Measurements from ENCODE around the gene SDE2.
"Not testable (repeated sequence)": the region's sequence is repeated elsewhere in the genome, so short reads cannot be mapped to it uniquely, and the experiment has no call there.

The SDE2 gene

DNA sequence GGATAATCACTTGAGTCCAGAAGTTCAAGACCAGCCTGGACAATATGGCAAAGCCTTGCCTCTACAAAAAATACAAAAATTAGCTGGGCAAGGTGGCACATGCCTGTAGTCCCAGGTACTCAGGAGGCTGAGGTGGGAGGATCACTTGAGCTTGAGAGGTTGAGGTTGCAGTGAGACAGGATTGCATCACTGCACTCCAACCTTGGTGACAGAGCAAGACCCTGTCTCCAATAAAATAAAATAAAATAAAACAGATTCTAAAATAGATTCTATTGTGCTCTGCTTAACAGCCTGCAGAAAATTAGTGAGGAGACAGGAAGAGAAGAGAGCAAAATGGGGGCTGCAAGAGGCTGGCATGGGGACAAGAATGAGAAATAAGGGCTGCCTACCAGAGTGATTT, 7.5 kb upstream of the SDE2 start:
- DNase-seq (ENCODE audit: low read depth), result no peak

DNA sequence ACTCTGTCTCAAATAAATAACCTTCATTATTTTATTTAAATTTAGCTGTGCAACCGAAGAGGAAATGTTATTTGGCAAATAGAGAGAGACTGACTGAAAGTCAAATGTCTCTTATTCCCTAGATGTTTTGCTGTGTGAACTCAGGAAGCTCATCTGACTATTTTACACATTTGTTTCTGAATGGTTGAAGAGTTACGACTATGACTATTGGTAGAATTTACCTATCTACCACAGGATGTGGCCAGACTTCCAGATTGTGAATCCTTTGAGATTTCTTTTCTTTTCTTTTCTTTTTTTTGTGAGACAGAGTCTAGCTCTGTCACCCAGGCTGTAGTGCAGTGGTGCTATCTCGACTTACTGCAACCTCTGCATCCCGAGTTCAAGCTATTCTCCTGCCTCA, 5.3 kb upstream of the SDE2 start:
- DNase-seq (ENCODE audit: low read depth), result no peak

DNA sequence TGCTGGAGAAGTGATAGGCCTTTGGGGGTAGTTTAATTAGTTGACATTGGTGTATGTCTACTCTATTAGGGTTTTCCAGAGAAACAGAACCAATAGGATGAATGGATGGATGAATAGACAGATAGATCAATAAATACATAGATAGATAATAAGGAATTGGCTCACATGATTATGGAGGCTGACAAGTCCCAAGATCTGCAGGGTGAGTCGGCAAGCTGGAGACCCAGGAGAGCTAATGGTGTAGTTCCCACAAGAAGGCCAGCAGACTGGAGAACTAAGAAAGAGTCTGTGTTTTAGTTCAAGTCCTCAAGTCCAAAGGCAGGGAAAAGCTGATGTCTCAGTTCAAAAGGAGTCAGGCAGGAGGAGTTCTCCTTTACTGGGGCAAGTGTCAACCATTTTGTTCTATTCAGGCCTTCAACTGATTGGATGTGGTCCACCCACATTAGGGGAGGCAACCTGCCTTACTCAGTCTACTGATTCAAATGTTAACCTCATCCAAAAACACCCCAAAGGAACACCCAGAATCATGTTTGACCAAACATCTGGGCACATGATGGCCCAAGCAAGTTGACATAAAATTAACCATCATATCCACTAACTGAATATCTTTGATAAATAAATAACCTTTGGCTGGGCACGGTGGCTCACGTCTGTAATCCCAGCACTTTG, 4.5 kb upstream of the SDE2 start:
- no peak for DNase-seq (ENCODE audit: low read depth)

DNA sequence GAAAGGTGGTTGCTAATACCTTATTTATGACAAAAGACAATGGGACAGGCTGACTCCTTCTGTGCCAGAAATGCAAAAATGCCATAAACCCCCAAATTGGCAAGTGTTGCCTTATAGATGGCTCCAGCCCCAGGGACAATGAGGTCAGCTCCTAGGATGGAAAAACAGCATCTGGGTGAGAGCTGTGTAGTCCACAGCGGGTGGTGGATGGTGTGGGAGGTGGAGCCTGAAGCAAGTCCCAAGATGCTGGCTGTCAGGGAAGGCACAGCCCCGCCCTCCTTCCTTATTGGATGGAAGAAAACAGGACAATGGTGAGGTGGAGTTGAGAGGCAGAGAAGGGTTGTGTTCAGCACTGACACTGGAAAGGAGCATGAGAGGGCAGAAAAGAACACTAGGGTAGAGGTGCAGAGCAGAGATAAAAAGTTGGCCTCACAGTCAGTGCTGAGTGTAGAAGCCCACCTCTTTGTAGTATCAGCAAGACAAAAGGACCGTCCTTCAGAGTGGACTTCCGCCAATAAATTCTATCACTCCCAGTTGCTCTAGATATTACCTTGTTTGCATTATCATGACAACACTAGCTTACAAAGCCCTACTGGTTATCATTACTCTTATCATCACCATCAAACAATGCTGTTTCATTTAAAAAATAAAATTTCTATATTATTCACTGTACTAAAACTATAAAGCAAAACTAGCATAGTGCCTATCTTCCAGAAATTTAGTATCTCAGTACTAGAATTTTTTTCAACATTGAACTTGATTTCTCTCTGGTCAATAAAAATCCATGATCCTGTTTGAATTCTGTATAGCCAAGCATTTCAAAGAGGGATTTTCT, 3.7 kb upstream of the SDE2 start:
- no peak for DNase-seq (ENCODE audit: low read depth)

DNA sequence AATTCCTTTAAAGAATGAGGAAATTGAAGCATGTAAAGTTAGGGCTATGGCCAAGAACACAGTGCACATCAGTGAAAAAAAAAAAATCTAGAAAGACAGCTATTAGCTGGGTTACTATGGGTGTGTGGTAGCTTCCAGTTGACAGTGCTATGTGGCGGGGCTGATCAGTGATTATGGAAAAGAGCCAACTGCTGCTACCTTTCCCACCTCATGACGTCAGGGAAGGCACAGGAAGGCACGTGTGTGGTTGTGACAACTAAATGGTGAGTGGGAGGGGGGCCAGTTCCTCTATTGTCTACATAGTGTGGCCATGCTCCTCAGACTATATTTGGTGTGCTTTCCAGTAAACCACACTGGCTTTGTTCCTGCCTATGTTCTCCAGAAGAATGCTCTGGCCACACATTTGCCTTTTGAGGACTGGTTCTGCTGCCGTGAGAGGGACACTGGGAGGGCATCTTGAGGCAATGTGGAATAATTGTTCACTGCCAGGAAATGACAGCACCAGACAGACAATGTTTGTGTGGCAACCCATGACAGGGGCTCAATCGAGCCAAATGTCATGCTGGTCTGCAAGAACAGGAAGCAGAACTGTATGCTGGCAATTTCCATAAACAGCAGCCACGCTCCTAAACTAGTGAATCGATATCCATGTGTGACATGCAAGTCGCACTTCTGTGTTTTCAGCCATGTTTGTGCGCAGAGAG, 3.0 kb upstream of the SDE2 start:
- peak; percentile 12 for DNase-seq (ENCODE audit: low read depth)

DNA sequence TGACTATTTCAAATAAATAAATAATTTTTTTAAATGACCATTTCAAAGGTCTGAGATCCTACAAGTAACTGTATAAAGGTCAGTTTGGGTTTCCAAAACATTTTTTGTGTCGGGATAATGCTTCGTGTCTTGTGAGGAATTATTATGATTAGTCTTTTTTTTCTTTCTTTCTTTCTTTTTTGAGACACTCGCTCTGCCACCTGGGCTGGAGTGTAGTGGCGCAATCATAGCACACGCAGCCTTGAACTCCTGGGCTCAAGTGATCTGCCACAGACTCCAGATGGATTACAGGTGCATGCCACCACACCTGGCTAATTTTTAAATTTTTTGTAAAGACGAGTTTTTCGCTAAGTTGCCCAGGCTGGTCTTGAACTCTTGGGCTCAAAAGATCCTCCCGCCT, 1.9 kb upstream of the SDE2 start:
- no peak for DNase-seq (ENCODE audit: low read depth)

DNA sequence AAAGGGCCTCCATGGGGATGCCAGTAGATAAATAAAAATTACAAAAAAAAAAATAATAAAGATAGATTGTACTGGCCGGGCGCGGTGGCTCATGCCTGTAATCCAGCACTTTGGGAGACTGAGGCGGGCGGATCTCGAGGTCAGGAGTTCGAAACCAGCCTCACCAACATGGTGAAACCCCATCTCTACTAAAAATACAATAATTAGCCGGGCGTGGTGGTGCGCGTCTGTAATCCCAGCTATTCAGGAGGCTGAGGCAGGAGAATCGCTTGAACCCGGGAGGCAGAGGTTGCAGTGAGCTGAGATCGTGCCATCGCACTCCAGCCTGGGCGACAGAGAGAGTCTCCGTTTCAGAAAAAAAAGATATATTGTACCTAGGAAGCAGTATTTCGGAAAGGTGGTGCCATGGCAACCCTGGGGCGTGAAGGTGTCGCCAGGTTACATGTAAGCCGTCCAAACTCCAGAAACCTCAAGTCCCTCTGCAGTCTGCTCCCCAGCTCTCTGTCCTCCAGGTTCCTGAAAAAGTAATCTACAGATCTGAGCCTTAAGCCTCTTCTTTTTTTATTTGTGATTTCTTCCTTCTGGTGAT, 1.4 kb upstream of the SDE2 start:
- DNase-seq (ENCODE audit: low read depth), result not testable (repeated sequence)

DNA sequence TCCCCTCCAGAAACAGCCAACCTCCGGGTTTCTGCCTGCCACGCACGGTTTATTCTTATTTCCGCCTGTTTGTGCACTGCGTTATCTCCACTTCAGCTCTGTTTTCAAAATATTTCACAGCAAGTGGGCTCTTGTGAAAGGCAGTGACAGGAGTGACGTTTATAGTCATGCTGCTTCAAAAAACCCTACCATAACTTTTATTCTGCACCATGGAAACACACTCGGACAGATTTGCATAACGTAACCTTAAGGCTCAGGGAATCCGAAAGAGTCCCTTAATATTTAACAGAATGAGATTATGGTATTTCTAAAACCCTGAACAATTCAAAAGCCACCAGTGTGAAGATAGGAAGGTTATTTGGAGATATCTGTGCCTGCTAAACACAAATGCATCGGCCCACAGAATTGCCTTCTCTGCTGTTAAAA, 782 bp upstream of the SDE2 start:
- DNase-seq (ENCODE audit: low read depth), result peak; percentile 14

DNA sequence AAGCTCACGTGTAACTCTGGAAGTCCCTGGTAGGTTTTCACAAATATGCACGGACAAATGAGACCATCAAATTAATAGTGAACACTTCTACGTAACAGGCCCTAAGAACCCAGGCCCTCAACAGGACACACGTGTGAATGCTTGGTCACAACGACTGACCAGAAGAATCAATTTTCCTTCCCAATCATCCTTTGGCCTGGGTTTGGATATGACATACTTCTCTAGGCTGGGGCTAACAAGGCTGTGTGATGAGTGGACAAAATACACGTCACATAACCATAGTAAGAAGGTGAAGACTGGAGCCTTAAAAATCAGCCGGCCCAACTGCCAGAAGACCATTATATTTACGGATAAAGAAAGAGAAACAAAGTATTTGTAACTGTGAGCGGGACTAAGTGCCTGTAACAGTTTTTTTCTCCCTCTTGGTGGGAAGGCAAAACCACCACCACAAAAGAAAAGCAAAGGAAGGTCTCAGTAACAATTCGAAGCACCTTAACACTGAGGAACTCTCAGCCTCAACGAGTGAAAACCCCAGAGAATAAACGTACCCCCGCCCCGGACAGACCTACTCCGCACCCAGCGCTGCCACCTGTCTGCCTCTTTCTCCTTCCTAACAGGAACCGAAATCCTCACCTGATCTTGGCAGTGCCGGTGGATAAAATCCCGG, 450 bp downstream of the SDE2 start:
- DNase-seq (ENCODE audit: low read depth), result no peak

DNA sequence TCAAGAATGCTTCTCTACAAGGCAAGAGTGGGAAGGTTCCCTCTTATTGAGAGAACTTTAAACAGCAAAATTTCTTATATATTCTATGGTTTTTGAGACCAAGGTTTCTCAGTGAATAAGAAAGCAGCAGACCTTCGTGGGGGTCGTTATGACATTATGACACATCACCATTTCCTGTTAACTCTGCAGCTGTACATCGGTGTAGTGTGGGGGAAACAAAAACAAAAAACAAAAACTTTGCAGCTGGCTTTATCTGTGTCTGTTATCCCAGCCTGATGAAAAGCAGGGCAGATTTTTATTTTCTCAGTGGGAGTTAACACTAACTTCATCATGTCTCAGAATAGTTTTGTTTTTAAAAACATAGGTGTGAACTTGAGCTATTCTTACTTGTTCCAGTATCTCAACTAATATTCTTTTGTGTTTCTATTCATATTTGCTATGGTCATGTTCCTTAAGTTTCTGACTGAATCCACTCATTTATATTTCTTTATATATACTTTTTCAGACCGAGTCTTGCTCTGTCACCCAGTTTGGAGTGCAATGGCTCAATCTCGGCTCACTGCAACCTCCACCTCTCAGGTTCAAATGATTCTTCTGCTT, 2.1 kb downstream of the SDE2 start:
- DNase-seq (ENCODE audit: low read depth), result no peak

DNA sequence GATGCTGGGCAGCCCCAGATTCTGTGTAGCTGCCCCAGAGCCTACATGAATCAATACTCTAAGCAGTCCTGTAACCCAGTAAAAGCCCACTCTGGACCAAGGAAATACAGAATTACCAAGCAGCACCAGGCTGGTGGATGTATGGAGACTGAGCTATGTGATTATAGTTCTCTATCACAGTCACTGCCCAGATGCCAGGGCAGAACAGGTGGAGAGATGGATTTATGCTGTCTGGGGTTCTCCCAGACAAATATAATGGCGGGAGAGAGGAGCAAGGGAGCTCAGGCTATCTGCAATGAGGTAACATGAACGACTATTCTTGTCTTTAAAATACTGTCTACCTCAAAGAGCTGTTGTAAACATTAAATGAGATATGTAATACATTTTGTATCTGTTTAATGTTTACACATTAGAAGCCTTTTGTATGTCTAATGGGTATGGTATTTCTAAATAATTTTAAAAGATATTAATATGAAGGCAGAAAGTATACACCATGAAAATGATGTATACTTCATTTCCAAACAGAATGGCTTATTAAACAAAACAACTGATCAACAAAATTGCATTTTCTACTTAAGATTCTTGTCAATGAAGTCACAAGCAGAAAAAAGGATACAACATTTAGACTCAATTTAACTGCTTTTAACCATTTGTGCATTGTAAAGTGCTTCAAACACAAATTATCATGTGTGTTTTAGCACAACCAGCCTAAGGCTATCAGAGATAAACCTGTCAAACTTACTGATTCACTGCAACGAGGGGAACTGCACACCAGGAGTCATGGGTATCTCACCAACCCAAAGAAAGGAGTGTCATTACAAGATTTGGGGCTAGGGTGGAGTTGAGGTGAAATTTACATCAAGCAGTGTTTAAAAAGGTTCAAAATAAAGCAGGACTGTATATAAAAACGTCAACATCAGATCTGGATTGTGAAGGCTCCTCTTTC, 3.0 kb downstream of the SDE2 start:
- no peak for DNase-seq (ENCODE audit: low read depth)

DNA sequence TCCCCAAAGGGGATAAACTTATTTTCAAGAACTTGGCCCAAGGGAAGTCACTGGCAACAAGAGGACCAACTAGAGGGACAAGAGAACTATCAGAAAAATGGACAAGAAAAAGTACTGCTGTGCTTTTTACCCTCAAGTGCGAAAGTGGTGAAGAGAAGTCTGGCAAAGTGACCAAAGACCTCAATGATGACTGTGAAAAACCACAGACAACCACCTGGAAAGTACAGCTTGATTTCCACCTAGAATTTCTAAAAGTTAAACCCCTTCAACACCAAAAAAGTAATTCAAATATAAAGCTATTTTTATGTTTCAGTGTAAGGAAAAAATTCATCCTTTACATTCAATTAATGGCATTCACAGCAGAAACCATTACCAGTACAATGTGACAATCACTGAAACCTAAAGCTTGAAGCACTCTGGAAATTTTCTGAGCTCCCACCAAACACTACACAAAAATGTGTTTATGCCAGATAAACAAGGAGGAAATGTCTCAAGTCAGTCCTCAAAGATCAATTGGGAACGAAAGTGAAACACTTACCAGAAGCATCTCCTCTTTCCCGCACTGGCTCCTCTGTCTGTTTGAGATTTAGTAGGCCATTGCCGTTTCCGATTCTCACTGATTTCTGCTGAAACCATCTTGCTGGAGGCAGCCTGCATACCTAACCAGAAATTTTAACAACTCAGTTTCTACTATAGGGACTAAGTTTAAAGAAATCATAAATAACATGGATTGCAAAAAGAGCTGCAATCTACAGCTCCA, 8.3 kb downstream of the SDE2 start:
- DNase-seq (ENCODE audit: low read depth), result no peak

DNA sequence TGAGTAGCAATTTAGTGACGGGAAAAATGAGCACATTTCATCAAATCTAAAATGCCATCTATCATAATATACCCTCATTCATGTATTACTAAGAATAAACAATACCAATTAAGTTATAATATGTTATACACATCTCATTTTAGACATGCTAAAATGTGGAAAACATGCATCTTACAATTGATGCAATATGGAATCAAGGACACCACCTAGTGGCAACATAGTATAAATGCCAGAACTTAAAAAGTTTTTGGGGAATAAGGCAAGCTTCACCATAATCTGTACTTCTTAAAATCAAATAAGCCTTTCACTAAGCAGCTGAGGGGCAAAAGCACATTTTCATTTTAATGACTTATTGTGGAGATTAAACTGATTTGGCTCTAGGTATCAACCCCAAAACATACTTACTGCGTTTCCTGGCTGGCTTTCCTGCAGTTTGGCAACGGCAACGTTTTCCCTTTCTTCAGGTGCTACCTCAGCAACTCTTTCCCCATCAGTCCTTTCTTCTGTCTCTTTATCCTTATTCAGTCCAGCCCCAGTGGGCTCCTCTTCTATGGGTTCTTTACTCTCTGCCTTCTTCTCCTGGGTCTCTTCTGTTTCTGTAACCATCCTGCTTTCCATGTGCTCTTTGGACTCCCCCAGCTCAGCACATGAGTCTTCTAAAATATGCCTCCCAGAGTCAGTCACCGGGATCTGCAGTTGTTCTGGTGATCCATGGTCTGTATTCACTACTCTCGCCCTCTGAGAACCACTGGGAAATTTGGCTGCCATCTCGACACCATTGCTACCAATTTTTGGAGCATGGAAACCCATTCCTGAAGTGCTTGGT, 11.4 kb downstream of the SDE2 start:
- DNase-seq (ENCODE audit: low read depth), result no peak

DNA sequence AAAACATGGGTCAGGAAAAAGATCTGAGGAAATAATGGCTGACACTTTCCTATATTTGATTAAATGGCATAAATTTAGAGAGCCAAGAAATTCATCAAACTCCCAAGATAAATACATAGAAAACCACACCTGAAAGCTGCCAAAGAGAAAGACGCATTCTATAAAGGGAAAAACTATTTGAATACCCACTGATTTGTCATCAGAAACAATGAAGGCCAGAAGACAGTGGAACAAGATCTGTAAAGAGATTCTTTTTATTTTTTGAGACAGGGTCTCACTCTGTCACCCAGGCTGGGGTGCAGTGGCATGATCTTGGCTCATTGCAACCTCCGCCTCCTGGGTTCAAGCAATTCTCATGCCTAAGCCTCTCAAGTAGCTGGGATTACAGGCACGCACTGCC, 17.4 kb downstream of the SDE2 start:
- DNase-seq (ENCODE audit: low read depth), result no peak

DNA sequence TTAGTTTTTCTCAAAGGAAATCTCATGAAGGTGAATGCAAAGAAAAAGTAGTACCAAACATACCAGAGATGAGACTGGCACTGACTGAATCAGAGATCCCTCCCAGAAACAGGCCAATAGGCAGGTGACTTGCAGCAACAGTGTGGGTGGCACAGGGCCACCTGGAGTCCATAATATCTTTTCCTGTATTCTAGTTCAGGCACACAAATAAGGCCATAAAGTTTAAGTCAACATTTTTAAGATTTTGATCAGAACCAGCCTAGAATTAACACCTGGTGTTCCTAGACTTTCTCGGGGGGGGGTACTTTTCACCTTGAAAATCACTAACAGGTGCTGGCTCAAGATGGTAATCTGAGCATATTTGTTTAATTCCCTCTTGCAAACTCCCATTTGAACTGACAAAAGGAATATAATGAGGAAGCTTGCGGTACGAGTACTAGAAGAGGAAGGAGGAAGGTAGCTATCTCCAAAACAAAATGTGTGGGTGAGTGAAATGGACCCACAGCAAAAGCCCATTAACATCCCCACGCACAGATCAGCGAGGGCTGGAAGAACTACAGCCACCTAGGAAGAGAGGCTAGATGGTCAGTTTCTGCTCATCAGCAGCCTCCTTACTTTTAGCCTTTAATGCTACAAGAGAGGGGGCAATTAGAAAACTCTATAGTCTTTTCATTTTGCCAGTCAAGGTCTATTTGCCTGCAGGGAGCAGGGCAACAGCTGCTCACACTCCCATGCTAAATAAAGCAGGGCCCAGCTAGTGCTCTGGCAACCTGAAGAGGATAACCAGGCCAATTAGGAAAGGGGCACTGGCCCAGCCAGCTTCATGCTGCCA, 18.9 kb downstream of the SDE2 start:
- DNase-seq (ENCODE audit: low read depth), result no peak

DNA sequence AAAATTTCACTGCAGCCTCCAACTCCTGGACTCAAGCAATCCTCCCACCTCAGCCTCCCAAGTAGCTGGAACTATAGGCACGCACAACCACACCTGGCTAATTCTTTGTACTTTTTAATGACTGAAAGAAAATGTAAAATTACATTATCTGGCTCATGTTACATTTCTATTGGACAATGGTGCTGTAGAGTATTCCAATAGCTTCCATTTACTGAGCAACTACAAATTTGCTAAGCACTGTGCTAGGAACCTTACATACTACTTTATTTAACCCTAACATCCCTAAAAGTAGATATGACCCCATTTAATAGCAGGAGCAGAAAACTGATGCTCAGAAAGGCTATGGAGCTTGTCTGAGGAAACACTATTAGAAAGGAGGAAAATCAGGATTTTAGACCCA, 19.7 kb downstream of the SDE2 start:
- DNase-seq (ENCODE audit: low read depth), result no peak

DNA sequence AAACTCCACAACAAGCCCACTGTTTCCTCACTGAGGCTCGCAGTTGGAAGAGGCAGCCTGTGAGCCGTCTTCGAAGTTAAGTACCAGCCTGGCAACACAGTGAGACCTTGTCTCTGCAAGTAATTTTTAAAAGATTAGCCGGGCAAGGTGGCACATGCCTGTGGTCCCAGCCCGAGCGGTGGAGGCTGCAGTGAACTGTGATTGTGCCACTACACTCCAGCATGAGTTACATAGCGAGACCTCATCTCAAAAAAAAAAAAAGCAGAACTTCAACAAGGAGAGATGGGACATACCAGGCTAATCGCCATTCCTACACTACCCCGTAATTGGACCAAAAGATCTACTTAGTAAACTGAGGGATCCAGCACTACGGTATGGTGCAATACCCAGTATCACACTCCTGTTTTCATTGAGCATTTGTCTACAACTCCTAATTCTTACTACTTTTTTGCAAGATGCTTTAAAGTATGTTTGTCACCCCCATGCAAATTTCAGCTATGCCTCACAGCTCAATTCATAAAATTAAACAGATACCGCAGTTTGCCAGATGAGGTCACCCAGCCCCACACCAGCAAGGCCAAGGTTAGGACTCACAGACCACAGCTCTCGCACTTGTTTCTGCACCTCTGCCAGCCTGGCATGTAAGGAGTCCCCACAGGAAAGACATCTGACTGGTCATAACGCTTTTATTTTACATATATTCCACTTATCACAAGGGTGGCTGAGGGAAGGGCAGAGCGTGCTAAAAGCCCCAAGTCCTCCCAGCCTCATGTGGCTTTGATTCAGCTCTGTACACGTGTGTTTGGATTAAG, 21.0 kb downstream of the SDE2 start:
- no peak for DNase-seq (ENCODE audit: low read depth)
